A172 (cell line): ENCODE data around the gene NEK1. TPM values are rescaled to one million over a fixed set of nuclear protein-coding genes. Genes with fewer than 3 reads are reported as not detected.
"Not testable (repeated sequence)": the region's sequence is repeated elsewhere in the genome, so short reads cannot be mapped to it uniquely, and the experiment has no call there.

Experiments used
- DNase-seq: peaks from one replicate; pipeline ENCODE4 v3.0.0-alpha.2; 2015; ENCODE audit warnings: low spot score
- total RNA-seq: library from RNA; depleted of rRNA; stranded (reverse); fragments of >200 nt; shearing (Covaris generic); gene quantifications from 2 replicates; pipeline ENCODE4 v1.2.3, GENCODE V29; 2014

Gene NEK1
- total RNA-seq, 1 experiment from 2014 or later, result 7.8 TPM

DNA sequence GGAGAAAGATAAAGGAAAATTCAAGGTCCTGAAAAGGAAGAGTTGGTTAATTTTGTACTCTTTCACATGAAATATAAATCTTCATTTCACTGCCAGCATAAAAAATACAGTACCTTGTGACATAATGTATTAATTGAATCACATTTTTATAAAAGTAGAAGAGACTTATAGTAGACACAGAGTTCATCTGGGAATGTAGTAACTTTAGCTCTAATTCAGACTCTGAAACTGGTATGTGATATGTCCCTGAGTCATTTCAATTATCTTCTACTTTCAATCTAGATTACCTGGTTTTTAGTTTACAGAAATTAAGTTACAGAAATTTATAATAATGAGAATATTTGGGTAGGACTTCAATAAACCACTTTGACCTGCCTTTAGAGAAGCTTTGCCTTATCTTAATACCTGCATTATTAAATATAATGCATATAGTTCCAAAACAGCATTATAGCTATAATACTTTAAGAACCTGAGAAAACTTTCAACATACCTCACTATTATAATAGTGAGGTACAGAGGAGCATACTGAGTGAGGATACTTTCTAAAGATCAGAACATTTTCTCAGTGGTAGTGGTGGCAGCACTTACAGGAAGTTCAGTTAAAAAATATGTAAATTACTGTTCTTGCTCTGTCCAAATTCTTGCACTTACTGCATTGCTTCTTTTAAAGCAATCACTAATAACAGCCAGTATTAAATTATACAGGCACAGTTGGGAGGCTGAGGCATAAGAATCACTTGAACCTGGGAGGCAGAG lies 11.2 kb downstream of the NEK1 start:
- no peak for DNase-seq

DNA sequence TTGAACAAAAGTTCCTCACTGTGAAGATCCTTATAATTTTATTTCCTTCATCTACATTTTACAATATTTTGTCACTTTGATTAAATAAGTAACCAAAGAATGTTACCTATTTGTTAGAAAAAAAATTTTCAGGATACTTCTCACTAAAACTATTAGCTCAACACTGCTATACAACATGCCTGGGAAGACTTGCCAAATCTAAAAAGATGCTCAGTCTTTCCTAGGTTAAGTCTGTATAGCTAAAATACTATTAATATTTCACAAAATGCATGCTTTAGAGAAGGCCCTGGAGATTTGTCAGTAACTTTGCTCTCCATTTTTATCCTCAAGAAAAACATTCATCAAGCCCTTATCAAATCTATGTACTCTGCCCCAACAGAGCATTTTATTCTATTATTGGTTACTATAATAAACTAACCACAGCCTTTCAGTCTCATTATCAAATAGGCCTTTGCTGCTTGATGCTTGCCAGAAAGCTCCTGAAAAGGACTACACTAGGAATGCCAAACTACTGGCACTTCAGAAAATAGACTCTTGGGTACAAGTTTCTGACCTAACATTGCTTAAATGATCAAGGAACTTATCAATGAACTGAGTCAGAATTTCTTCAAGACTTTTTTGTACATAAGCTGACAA lies 17.7 kb downstream of the NEK1 start:
- no peak for DNase-seq

DNA sequence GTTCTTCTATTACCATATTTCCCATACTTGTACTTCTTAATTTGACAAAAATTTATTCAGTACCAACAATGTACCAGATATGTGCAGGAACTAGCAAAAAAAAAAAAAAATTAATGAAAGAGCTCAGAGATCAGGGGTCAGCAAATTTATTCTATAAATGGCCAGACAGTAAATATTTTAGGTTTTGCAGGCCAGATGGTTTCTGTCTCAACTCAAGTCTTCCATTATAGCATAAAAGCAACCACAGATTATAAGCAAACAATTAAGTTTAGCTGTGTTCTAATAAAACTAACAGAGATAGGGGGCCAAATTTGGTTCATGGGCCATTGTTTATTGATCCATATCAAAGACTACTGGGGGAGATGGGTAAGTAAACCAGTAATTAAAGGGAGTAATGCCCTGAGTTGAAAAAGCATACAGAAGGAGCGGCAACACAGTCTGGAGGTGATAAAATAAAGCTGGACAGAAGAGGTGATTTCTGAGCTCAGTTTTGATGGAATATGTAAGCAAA lies 19.3 kb downstream of the NEK1 start:
- DNase-seq, result no peak

DNA sequence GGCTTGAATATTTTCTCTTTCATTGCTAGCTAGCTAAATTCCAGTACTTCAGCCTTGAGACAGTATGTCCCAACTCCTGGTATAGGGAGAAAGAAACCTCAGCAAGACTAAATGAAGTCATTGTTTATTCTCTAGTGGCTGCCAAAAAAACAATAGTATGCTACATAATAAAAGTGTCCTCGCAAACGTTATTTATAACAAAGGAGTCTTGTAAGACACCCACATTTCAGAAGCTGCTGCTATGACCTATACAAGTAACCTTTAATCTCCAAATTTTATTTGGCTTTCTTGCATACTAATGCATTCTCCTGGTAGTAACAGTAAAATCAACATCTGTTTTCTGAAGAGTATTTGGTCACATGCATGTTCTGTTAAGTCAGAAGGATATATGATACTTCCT lies 28.8 kb downstream of the NEK1 start:
- no peak for DNase-seq

DNA sequence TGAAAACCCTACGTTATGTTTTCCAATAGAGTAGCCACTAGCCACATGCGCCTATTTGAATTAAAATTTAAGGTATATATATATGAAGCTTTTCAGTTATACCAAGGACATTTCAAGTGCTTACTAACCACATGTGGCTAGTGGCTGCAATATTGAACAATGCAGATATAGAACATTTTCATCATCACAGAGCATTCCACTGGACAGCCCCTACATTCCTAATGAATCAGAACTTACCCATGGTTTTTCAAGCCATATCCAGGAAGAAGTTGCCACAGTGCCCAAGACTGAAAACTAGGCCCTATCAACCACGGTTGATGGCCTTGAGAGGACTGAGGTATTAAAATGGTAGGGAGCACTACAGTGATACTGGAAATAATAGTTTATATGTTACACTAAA lies 29.7 kb downstream of the NEK1 start:
- no peak for DNase-seq

DNA sequence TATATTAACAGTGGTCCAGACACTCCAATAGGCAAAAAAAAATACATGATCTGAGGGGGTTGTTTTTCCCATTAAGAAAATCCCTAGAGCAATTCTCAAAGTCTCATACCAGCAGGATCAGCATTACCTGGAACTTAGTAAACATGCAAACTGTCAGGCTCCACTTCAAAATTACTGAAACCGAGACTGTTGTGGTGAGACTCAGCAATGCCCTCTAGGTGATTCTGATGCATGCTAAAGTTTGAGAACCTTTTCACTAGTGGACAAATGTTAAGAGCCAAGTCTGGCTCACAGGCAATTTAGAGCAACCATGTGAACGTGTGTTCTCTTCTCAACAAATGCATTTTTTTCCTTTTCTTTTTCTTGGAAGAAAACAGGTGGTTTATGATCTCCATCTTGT lies 30.2 kb downstream of the NEK1 start:
- no peak for DNase-seq

DNA sequence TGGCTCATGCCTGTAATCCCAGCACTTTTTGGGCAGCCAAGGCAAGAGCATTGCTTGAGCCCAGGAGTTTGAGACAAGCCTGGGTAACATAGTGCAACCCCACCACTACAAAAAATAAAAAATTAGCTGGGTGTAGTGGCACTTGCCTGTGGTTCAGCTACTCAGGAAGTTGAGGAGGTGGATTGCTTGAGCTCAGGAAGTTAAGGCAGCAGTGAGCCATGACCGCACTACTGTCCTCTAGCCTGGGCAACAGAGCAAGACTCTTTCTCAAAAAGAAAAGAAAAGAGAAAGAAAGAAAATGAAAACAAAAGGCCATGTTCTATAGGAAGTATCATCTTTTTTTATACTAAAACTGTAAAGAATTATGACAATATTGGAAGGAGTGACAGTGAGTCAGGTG lies 38.5 kb downstream of the NEK1 start:
- DNase-seq, result no peak

DNA sequence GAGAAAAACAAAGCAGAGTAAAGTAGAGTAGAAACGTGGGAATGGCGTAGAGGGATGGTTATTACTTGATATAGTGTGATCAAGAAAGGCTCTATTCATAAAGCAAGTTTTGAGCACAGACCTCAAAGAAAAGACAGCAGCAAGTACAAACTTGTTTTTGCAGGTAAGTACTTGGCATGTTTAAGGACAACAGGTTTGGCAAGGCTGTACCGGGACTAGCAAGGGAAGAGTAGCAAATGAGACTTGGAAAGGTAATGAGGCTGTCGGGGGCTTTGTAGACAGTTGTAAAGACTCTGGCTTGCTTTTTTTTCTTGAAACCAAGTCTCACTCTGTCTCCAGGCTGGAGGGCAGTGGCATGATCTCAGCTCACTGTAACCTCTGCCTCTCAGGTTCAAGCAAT lies 40.9 kb downstream of the NEK1 start:
- no peak for DNase-seq

DNA sequence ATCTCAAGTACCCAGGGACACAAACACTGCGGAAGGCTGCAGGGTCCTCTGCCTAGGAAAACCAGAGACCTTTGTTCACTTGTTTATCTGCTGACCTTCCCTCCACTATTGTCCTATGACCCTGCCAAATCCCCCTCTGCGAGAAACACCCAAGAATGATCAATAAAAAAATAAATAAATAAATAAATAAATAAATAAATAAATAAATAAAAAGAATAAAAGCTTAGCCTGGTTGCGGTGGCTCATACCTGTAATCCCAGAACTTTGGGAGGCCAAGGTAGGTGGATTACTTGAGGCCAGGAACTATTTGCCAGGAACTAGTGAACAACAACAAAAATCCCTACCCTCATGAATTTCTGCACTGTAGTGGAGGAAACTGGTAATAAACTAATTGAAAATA lies 41.4 kb downstream of the NEK1 start:
- not testable (repeated sequence) for DNase-seq

DNA sequence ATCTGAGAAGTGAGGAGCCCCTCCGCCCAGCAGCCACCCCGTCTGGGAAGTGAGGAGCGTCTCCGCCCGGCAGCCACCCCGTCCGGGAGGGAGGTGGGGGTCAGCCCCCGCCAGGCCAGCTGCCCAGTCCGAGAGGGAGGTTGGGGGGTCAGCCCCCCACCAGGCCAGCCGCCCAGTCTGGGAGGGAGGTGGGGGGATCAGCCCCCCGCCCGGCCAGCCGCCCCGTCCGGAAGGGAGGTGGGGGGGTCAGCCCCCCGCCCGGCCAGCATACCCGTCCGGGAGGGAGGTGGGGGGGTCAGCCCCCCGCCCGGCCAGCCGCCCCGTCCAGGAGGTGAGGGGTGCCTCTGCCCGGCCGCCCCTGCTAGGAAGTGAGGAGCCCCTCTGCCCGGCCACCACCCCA lies 42.1 kb downstream of the NEK1 start:
- DNase-seq, result not testable (repeated sequence)

DNA sequence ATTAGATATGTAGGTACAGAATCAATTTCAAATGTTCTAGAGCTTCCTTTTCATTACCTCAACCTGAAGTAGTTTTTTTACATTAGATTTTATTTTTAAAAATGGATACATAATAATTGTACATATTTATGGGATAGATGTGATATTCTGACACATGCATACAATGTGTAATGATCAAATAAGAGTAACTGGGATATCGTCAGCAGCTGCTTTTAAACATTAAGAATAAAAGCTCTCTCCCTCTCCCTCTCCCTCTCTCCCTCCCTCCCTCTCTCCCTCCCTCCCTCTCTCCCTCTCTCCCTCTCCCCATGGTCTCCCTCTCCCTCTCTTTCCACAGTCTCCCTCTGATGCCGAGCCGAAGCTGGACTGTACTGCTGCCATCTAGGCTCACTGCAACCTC lies 43.2 kb downstream of the NEK1 start:
- not testable (repeated sequence) for DNase-seq

DNA sequence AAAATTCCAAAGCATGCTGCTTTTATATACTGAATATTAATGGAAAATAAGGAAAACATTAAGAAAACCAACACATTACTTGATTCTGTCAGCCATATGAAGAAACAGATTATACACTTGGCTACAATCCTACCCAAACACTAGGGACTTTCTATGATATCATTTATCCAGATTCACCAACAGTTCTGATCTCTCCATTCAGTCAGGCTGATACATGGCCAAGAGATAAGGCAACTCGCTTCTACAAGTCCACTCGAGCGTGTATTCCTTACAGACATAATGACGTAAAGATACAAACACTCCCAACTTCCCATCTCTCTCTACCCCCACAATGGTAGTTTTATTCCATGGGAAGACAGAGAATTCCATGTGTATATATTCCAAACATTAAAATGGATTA lies 44.5 kb downstream of the NEK1 start:
- DNase-seq, result no peak

DNA sequence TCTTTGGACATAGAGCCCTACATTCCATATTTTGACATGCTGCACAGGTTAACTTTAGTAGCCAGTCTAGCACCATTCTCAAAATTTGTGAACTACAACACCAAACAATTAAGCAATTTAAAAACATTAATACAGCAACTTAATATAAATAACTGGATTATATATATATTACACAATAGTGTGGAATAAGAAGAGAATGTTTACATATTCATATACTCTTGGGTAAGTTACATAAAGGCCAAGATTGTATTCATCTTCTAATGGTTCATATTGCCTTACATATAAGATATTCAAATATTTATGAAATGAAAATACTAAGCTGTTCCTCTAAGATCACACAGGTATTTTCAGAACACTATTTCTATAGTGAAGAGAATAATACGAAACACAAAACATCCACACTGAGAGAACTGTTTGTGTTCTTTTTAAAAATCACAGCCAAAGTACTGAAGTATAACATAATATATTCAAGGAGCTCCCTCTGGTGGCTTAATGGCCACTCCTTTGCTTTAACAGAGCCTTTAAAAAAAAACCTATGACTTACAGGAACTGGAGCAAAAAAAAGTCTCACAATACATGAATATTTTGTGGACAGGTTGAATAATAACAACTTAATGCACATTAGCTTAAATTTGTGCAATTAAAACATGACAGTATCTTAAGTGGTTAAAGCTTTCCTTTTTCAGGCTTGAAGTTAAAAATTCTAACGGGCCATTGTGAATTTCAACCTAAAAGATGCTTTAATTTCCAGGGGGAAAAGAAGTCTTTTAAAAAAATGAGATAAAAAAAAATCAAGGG lies 46.2 kb downstream of the NEK1 start:
- peak; percentile 59 for DNase-seq

DNA sequence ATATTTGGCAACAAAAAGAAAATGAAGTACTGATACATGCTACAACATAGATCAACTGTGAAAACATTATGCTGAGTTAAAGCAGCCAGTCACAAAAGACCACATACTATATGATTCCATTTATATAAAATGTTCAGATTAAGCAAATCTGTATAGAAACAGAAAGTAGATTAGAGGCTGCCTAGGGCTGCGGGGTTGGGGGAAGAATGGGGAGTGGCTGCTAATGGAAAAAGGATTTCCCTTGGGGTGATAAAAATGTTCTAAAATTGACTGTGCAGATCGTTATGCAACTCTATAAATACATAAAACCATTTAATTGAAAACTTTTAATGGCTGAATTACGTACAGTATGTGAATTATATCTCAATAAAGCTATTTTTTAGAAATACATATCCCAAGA lies 46.8 kb downstream of the NEK1 start:
- DNase-seq, result no peak

DNA sequence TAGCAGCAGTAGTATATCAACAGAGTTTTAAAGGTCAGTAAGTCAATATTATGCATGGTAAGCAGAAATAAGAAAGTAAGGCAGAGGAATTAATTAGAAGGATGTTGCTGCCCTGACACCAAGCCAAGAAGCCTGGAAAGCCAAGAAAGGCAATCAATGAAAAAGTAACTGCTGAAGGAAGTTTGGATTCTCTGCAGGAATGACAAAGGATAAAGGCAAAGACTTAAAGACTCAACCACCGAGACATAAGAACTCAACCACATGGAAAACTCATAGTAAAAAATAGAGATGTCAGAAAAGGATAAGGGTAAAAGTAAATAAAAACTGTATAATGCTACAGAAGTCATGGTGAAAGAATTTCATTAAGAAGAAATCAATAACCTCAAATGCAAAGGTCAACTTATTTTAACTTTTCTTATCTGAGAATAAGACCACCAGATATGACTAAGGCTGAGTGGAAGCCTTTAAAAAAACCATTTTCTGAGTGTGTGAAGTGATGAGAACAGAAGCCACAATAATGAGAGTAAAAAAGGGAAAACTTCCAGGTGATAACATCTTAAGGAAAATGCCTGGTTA lies 55.2 kb downstream of the NEK1 start:
- peak; percentile 88 for DNase-seq

DNA sequence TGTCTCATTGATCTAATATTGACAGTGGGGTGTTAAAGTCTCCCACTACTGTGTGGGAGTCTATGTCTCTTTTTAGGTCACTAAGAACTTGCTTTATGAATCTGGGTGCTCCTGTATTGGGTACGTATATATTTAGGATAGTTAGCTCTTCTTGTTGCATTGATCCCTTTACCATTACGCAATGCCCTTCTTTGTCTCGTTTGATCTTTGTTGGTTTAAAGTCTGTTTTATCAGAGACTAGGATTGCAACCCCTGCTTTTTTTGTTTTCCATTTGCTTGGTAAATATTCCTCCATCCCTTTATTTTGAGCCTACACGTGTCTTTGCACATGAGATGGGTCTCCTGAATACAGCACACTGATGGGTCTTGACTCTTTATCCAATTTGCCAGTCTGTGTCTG lies 65.8 kb downstream of the NEK1 start:
- not testable (repeated sequence) for DNase-seq

DNA sequence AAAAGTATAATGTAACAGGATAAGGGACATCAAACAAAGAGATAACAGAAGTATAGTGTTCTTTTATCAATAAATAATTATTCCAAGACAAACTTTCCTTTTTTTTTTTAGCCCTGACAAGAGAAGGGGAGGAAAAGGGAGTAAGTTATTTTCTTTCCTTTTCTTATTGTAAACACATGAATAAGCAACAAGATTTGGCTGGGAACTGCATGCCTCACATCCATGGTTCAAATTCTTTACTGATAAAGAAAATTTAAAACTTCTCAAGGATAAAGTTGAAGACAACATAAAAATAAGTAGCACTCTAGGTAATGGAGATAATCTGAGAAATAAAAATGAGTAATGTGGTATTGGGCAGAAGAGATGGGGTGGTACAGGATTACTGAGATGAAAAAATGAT lies 71.6 kb downstream of the NEK1 start:
- no peak for DNase-seq

DNA sequence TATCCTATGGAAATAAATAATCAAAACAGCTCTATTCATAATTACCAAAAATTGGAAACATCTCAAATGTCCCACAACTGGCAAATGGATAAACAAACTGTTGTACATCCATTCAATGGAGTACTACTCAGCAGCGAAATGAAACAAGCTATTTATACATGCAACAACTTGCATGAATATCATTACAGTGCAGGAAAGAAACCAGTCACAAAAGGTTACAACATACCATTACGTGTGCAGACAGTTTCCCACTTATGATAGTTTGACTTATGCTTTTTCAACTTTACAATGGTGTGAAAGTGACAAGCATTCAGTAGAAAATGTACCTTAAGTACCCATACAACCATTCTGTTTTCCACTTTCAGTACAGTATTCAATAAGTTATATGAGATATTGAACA lies 82.3 kb downstream of the NEK1 start:
- DNase-seq, result no peak

DNA sequence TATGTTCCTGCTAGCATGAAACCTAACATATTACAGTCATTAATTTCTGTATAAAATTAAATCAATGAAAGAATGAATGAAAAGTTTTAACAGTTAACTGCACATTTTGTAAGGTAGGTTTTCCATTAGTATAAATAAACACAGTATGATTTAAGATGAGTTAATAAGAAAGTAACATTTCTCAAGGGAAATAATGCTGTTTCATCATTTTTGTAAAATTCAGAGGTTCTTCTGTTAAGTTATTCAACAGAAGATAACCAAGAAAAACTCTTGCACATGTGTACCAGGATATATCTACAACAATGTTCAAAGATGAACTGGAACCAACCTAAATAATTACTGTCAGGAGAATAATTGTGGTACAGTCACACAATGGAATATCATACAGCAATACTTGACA lies 88.6 kb downstream of the NEK1 start:
- no peak for DNase-seq

DNA sequence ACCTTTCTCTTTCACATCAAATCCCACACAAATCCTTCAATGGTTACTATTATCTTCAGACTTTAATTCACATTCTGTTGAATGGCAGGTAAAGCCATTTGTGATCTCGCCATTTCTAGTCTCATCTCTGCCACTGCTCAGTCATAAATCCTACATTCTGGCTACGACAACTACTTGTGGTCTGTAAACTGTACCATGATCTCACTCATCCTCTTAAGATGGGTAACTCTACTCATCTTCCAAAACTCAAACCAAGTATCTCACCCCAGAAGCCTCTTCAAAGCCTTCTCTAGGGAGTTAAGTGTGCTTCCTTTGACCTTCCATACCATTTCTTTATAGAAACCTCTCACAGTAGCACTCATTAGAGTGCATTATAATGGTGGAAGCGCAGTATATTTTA lies 101.8 kb downstream of the NEK1 start:
- DNase-seq, result no peak

DNA sequence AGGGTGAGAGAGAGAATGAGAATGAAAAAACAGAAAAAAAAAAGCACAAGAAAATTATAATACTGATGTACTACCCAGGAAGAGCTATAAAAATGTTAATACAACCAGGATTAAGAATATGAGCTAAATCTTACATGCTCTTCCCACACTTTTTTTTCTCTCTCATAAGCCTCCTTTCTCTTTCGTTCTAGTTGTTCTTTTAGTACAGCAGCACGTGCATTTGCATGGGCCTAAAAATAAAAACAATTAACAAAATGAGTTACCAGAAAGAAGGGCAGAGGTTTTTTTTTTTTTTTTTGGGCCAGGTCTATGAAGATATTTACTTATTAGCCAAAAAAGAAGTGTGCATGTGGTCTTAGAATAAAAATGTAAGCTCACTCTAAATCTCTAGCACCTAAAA lies 105.5 kb downstream of the NEK1 start:
- DNase-seq, result no peak

DNA sequence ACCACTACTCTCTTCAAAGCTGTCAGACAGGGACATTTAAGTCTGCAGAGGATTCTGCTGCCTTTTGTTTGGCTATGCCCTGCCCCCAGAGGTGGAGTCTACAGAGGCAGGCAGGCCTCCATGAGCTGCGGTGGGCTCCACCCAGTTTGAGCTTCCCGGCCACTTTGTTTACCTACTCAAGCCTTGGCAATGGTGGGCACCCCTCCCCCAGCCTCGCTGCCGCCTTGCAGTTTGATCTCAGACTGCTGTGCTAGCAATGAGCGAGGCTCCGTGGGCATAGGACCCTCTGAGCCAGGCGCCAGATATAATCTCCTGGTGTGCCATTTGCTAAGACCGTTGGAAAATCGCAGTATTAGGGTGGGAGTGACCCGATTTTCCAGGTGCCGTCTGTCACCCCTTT lies 112.5 kb downstream of the NEK1 start:
- DNase-seq, result not testable (repeated sequence)
